ENCODE data around the gene TSC22D1.

- no peak for TF ChIP-seq POLR2AphosphoS5 (IDR thresholded peaks at IDR 0.05)
- no peak for TF ChIP-seq EP300 (IDR thresholded peaks at IDR 0.05)
These were observed 137.9 kb downstream of the TSC22D1 start for GRCh38 chr13:44438234-44438579.
